IMR-90 (cell line): ENCODE measurements around the gene TXNL4B. TPM values are rescaled to one million over a fixed set of nuclear protein-coding genes. Genes with fewer than 3 reads are reported as not detected.
A peak's percentile ranks its signal among the peaks of the same experiment; 100 is the strongest.

Experiments
- ATAC-seq: fragments of 200-7000 bp; cut with Tn5 transposase; 2 replicates; pipeline ENCODE4 v1.9.1; 2020; ENCODE audit warnings: low read depth, mild to moderate bottlenecking, moderate library complexity
- BruUV-seq: library from RNA; stranded (reverse); fragments of 400-500 nt; replicated peaks from 2 replicates; lab custom pipeline; 2021; lab: Mats Ljungman, UMichigan
- CTCF ChIA-PET: fragments of 300-600 bp; formaldehyde crosslinking; extraction: SDS; loops from one replicate; lab custom pipeline; 2021; ENCODE audit warnings: antibody characterized with exemption; lab: Yijun Ruan, JAX
- POLR2A ChIA-PET: fragments of 300-600 bp; sonication (Branson Sonifier 250); formaldehyde crosslinking; loops from one replicate; lab custom pipeline; 2022; ENCODE audit warnings: antibody characterized with exemption; ENCODE audit not compliant: unreplicated experiment; lab: Charles Lee
- DNase-seq: peaks from one replicate; pipeline ENCODE4 v3.0.0; 2013
- H2AFZ ChIP-seq: replicated peaks from 2 replicates; pipeline ENCODE3; 2013; ENCODE audit warnings: low read length, mild to moderate bottlenecking; ENCODE audit not compliant: poor library complexity
- H2AK5ac ChIP-seq: 2 replicates; pipeline ENCODE4 v1.6.1; 2013; ENCODE audit warnings: low read depth, low read length, inconsistent platforms
- H2AK9ac ChIP-seq: replicated peaks from 2 replicates; pipeline ENCODE3; 2013; ENCODE audit warnings: mild to moderate bottlenecking, low read depth, low read length, moderate library complexity; ENCODE audit not compliant: poor library complexity
- H2BK120ac ChIP-seq: 2 replicates; pipeline ENCODE4 v1.6.1; 2013; ENCODE audit warnings: low read depth, low read length, inconsistent platforms
- H2BK15ac ChIP-seq: 3 replicates; pipeline ENCODE4 v1.6.1; 2013; ENCODE audit warnings: low read depth, low read length, inconsistent platforms
- H2BK20ac ChIP-seq: 2 replicates; pipeline ENCODE4 v1.6.1; 2013; ENCODE audit warnings: low read depth, mild to moderate bottlenecking, inconsistent platforms, low read length, moderate library complexity
- H2BK5ac ChIP-seq: 2 replicates; pipeline ENCODE4 v1.6.1; 2013; ENCODE audit warnings: mild to moderate bottlenecking, low read depth, low read length, inconsistent platforms; ENCODE audit not compliant: poor library complexity, severe bottlenecking
- H3K14ac ChIP-seq: replicated peaks from 2 replicates; pipeline ENCODE4 v1.6.1; 2013; ENCODE audit warnings: low read depth, low read length, inconsistent platforms
- H3K18ac ChIP-seq: 2 replicates; pipeline ENCODE4 v1.6.1; 2013; ENCODE audit warnings: low read depth, low read length, control low read depth
- H3K23ac ChIP-seq: 2 replicates; pipeline ENCODE4 v1.6.1; 2013; ENCODE audit warnings: low read depth, low read length, inconsistent platforms
- H3K27ac ChIP-seq: 2 replicates; pipeline ENCODE4 v1.5.1; 2013; ENCODE audit warnings: mild to moderate bottlenecking, control low read depth, low read length; ENCODE audit not compliant: insufficient read depth
- H3K27me3 ChIP-seq: 2 replicates; pipeline ENCODE4 v1.6.1; 2013; ENCODE audit warnings: low read length; ENCODE audit not compliant: control insufficient read depth, insufficient read depth
- H3K36me3 ChIP-seq: 2 replicates; pipeline ENCODE4 v1.6.1; 2013; ENCODE audit warnings: low read length, mixed read lengths; ENCODE audit not compliant: control insufficient read depth, insufficient read depth
- H3K4ac ChIP-seq: 2 replicates; pipeline ENCODE4 v1.6.1; 2013; ENCODE audit warnings: low read depth, low read length, inconsistent platforms
- H3K4me1 ChIP-seq: 2 replicates; pipeline ENCODE4 v1.6.1; 2013; ENCODE audit warnings: low read length, mixed read lengths; ENCODE audit not compliant: control insufficient read depth, insufficient read depth
- H3K4me2 ChIP-seq: 2 replicates; pipeline ENCODE4 v1.6.1; 2013; ENCODE audit warnings: low read depth, mild to moderate bottlenecking, control low read depth, low read length, moderate library complexity
- H3K4me3 ChIP-seq: 2 replicates; pipeline ENCODE4 v1.5.1; 2013; ENCODE audit warnings: low read depth, mild to moderate bottlenecking, control low read depth, low read length, moderate library complexity; ENCODE audit not compliant: insufficient read depth
- H3K56ac ChIP-seq: 2 replicates; pipeline ENCODE4 v1.6.1; 2013; ENCODE audit warnings: low read length, inconsistent platforms; ENCODE audit not compliant: insufficient read depth; ENCODE audit errors: extremely low read depth
- H3K79me1 ChIP-seq, 2 experiments: 2 replicates each; pipeline ENCODE4 v1.6.1; 2013; ENCODE audit warnings: low read length in 2 of 2, inconsistent platforms in 1 of 2, low read depth in 1 of 2
- H3K9ac ChIP-seq: 2 replicates; pipeline ENCODE4 v1.6.1; 2013; ENCODE audit warnings: low read depth, low read length, control low read depth
- H3K9me1 ChIP-seq: 2 replicates; pipeline ENCODE4 v1.6.1; 2013; ENCODE audit warnings: low read length, inconsistent platforms; ENCODE audit not compliant: insufficient read depth
- H3K9me3 ChIP-seq: 2 replicates; pipeline ENCODE4 v1.6.1; 2013; ENCODE audit warnings: low read length; ENCODE audit not compliant: control insufficient read depth, insufficient read depth
- H4K20me1 ChIP-seq: 2 replicates; pipeline ENCODE4 v1.6.1; 2013; ENCODE audit warnings: low read length, inconsistent platforms; ENCODE audit not compliant: insufficient read depth
- H4K5ac ChIP-seq: 2 replicates; pipeline ENCODE4 v1.6.1; 2013; ENCODE audit warnings: mild to moderate bottlenecking, low read depth, low read length, control low read depth
- H4K8ac ChIP-seq, 2 experiments: 2 replicates each; pipeline ENCODE4 v1.6.1; 2013; ENCODE audit warnings: low read depth in 2 of 2, low read length in 2 of 2, control low read depth in 1 of 2, inconsistent platforms in 1 of 2
- H4K91ac ChIP-seq: 2 replicates; pipeline ENCODE4 v1.6.1; 2013; ENCODE audit warnings: low read depth, low read length, inconsistent platforms; ENCODE audit not compliant: insufficient read depth
- BHLHE40 ChIP-seq: fragments of 150-350 bp; IDR thresholded peaks from 2 replicates; pipeline ENCODE4 v1.6.1; 2016; ENCODE audit warnings: mild to moderate bottlenecking, low read depth, low read length
- CEBPB ChIP-seq: IDR thresholded peaks from 2 replicates; pipeline ENCODE4 v1.6.1; 2012; ENCODE audit warnings: low read depth, low read length, improper control_type of control experiment
- CHD1 ChIP-seq: IDR thresholded peaks from 2 replicates; pipeline ENCODE4 v1.6.1; 2012; ENCODE audit warnings: low read depth, low read length, improper control_type of control experiment
- FOS ChIP-seq: fragments of 150-350 bp; IDR thresholded peaks from 2 replicates; pipeline ENCODE4 v1.6.1; 2016; ENCODE audit warnings: low read depth, low read length
- MAFK ChIP-seq: IDR thresholded peaks from 2 replicates; pipeline ENCODE4 v1.6.1; 2012; ENCODE audit warnings: low read depth, low read length, improper control_type of control experiment
- MAZ ChIP-seq: IDR thresholded peaks from 2 replicates; pipeline ENCODE4 v1.6.1; 2012; ENCODE audit warnings: low read depth, mild to moderate bottlenecking, low read length, improper control_type of control experiment, moderate library complexity, borderline replicate concordance
- MXI1 ChIP-seq: IDR thresholded peaks from 2 replicates; pipeline ENCODE4 v1.6.1; 2012; ENCODE audit warnings: low read depth, mild to moderate bottlenecking, low read length, moderate library complexity, borderline replicate concordance
- NFE2L2 ChIP-seq: fragments of 150-350 bp; IDR thresholded peaks from 2 replicates; pipeline ENCODE4 v1.6.1; 2016; ENCODE audit warnings: low read depth, mild to moderate bottlenecking, low read length
- POLR2A ChIP-seq: IDR thresholded peaks from 2 replicates; pipeline ENCODE4 v1.6.1; 2012; ENCODE audit warnings: mild to moderate bottlenecking, low read depth, low read length
- RAD21 ChIP-seq: IDR thresholded peaks from 2 replicates; pipeline ENCODE4 v1.6.1; 2012; ENCODE audit warnings: low read length, improper control_type of control experiment
- RCOR1 ChIP-seq: IDR thresholded peaks from 2 replicates; pipeline ENCODE4 v1.6.1; 2012; ENCODE audit warnings: mild to moderate bottlenecking, low read length, improper control_type of control experiment; ENCODE audit not compliant: insufficient replicate concordance
- RFX5 ChIP-seq: IDR thresholded peaks from 2 replicates; pipeline ENCODE4 v1.8.0; 2012; ENCODE audit warnings: low read depth, mild to moderate bottlenecking, low read length, moderate library complexity
- SMC3 ChIP-seq: fragments of 150-350 bp; IDR thresholded peaks from 2 replicates; pipeline ENCODE4 v1.6.1; 2016; ENCODE audit warnings: low read depth, mild to moderate bottlenecking, antibody characterized with exemption, low read length, moderate library complexity
- WGBS, 2 experiments: methylation state at CpG; one replicate each; pipeline versions ENCODE4 v1.1.5 to v1.1.7; 2013; ENCODE audit warnings: missing lambda C conversion rate in 2 of 2; ENCODE audit not compliant: insufficient read length in 1 of 2; ENCODE audit errors: extremely low coverage in 2 of 2; 5-methylcytosine and 5-hydroxymethylcytosine counted together
- dilution Hi-C: fragments of 300-500 bp; cut with HindIII; formaldehyde crosslinking; loops from one replicate; pipeline ENCODE4 v1.14.3; 2018; ENCODE audit warnings: low sequenced_read_pairs; ENCODE audit not compliant: unreplicated experiment
- in situ Hi-C: fragments of 300-500 bp; cut with MboI; formaldehyde crosslinking; loops from 3 replicates; pipeline ENCODE4 v1.14.3; 2019; ENCODE audit warnings: low sequenced_read_pairs, inconsistent platforms, mixed read lengths
- intact Hi-C: fragments of 100-400 bp; cut with micrococcal nuclease; formaldehyde crosslinking; loops from 2 replicates; pipeline ENCODE4 v1.10.0; 2022
- polyA plus RNA-seq, 3 experiments: library from polyadenylated mRNA; depleted of rRNA; stranded (reverse); fragments of >200 nt; gene quantifications; 2 replicates each; pipeline ENCODE4 v1.2.3, GENCODE V29; 2012; ENCODE audit warnings: low replicate concordance in 1 of 3
- total RNA-seq: library from RNA; depleted of rRNA; stranded (reverse); fragments of >200 nt; gene quantifications from 2 replicates; pipeline ENCODE4 v1.2.3, GENCODE V29; 2012
- TF ChIP-seq, protein P1 (sequence below): fragments of 150-350 bp; IDR thresholded peaks from 2 replicates; pipeline ENCODE4 v1.6.1; 2017; ENCODE audit warnings: mild to moderate bottlenecking, antibody characterized with exemption, low read length, low read depth
- TF ChIP-seq, protein P2 (sequence below): conservative IDR thresholded peaks from 2 replicates; pipeline ENCODE4 v1.5.1; 2012; ENCODE audit warnings: mild to moderate bottlenecking, low read depth, low read length, improper control_type of control experiment
- TF ChIP-seq, protein P3 (sequence below): fragments of 150-350 bp; IDR thresholded peaks from 2 replicates; pipeline ENCODE4 v1.6.1; 2016; ENCODE audit warnings: low read depth, mild to moderate bottlenecking, low read length, moderate library complexity, borderline replicate concordance

TXNL4B gene
- total and polyA plus RNA-seq, 2 of the 4 experiments (the other 2 are of a cell fraction), result 5.4 to 8.6 TPM

DNA sequence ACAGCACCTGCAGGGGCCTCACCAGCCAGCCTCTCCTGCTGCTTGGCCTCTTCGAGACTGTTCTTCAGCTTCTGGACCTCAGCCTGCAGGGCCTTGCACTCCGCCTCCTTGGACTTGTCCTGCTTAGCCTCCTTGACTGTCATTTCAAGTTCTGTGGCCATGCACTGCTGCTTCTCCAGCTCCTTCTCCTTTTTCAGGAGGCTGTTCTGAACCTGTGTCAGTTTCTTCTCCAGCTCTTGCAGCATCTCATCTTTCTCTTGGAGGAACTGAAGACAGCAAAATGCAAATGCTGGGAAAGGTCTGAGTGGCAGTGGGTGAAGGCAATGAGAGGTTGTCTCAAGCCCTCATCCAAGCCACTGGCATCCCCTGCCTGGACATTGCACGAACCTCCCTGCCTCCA lies 39.3 kb upstream of the TXNL4B start:
- ATAC-seq, result no peak
- dilution Hi-C loops, result no loop called here
- intact Hi-C loops, result no loop called here

More for the DNA sequence above, 39.3 kb upstream of the TXNL4B start:
- no peak overlapping the region for H3K4me2 ChIP-seq
- H2BK120ac ChIP-seq, result no peak overlapping the region
- H2BK20ac ChIP-seq, result no peak overlapping the region
- H3K36me3 ChIP-seq, result no peaks in the 10 kb centered on the region
- no peak overlapping the region for H3K4ac ChIP-seq
- 57% methylated on average over 1 of the region's 3 CpGs; no CpG with 5 or more reads in 1 of the 2 experiments for WGBS, 2 experiments
- no peak for DNase-seq
- H3K4me1 ChIP-seq, result no peaks in the 10 kb centered on the region
- no peak overlapping the region for H4K8ac ChIP-seq
- H4K20me1 ChIP-seq, result no peaks in the 10 kb centered on the region
- no peak overlapping the region for H2AK5ac ChIP-seq
- no peak overlapping the region for H2AK9ac ChIP-seq
- TF ChIP-seq, protein P1, sequence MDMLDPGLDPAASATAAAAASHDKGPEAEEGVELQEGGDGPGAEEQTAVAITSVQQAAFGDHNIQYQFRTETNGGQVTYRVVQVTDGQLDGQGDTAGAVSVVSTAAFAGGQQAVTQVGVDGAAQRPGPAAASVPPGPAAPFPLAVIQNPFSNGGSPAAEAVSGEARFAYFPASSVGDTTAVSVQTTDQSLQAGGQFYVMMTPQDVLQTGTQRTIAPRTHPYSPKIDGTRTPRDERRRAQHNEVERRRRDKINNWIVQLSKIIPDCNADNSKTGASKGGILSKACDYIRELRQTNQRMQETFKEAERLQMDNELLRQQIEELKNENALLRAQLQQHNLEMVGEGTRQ, result no peak
- TF ChIP-seq SMC3 (no peak), BHLHE40 (no peak), NFE2L2 (no peak), FOS (no peak), RFX5 (no peak), MAZ (no peak), MAFK (no peak), RCOR1 (no peak), CHD1 (no peak), CEBPB (no peak), MXI1 (no peak), RAD21 (no peak), POLR2A (no peak)
- TF ChIP-seq, protein P2, sequence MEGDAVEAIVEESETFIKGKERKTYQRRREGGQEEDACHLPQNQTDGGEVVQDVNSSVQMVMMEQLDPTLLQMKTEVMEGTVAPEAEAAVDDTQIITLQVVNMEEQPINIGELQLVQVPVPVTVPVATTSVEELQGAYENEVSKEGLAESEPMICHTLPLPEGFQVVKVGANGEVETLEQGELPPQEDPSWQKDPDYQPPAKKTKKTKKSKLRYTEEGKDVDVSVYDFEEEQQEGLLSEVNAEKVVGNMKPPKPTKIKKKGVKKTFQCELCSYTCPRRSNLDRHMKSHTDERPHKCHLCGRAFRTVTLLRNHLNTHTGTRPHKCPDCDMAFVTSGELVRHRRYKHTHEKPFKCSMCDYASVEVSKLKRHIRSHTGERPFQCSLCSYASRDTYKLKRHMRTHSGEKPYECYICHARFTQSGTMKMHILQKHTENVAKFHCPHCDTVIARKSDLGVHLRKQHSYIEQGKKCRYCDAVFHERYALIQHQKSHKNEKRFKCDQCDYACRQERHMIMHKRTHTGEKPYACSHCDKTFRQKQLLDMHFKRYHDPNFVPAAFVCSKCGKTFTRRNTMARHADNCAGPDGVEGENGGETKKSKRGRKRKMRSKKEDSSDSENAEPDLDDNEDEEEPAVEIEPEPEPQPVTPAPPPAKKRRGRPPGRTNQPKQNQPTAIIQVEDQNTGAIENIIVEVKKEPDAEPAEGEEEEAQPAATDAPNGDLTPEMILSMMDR, result no peak
- TF ChIP-seq, protein P3, sequence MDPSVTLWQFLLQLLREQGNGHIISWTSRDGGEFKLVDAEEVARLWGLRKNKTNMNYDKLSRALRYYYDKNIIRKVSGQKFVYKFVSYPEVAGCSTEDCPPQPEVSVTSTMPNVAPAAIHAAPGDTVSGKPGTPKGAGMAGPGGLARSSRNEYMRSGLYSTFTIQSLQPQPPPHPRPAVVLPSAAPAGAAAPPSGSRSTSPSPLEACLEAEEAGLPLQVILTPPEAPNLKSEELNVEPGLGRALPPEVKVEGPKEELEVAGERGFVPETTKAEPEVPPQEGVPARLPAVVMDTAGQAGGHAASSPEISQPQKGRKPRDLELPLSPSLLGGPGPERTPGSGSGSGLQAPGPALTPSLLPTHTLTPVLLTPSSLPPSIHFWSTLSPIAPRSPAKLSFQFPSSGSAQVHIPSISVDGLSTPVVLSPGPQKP, result no peak
- H3K23ac ChIP-seq, result no peak overlapping the region
- no peak overlapping the region for H4K5ac ChIP-seq
- in situ Hi-C loops, result no loop called here
- H3K27ac ChIP-seq, result no peak overlapping the region
- CTCF ChIA-PET, result no interaction called here
- peak overlapping the region; percentile 21 for H2AFZ ChIP-seq
- H3K79me1 ChIP-seq, result no peaks in the 10 kb centered on the region
- H3K9me3 ChIP-seq, result no peaks in the 10 kb centered on the region
- no peaks in the 10 kb centered on the region for H3K9me1 ChIP-seq
- no TSS peak for BruUV-seq
- POLR2A ChIA-PET, result no interaction called here
- no peak overlapping the region for H2BK15ac ChIP-seq
- no peak overlapping the region for H3K14ac ChIP-seq
- H3K27me3 ChIP-seq, result peaks cover 8% of the 10 kb centered on the region
- no peak overlapping the region for H3K4me3 ChIP-seq
- H4K91ac ChIP-seq, result no peak overlapping the region
- no peak overlapping the region for H3K9ac ChIP-seq
- H3K18ac ChIP-seq, result no peak overlapping the region
- no peak overlapping the region for H3K56ac ChIP-seq
- H2BK5ac ChIP-seq, result no peak overlapping the region
